GM18517 (cell line): ENCODE results near the gene ATF7.
"Not testable (repeated sequence)": the region's sequence is repeated elsewhere in the genome, so short reads cannot be mapped to it uniquely, and the experiment has no call there.

Experiments used
- ATAC-seq: cut with Tn5 transposase; IDR thresholded peaks from one replicate; pipeline ENCODE4 v1.9.1; 2021; ENCODE audit warnings: mild to moderate bottlenecking, moderate library complexity; ENCODE audit not compliant: unreplicated experiment

ATF7 gene

GRCh38 chr12:53631721-53632120 lies 5.5 kb upstream of the ATF7 start:
- ATAC-seq, result no peak

GRCh38 chr12:53627919-53628318 lies 1.7 kb upstream of the ATF7 start:
- no peak for ATAC-seq

- ATAC-seq, result peak; percentile 10
Observed at GRCh38 chr12:53626702-53627169, 554 bp upstream of the ATF7 start.

GRCh38 chr12:53625373-53625945 lies 723 bp downstream of the ATF7 start:
- no peak for ATAC-seq

GRCh38 chr12:53624956-53625355 lies 1.2 kb downstream of the ATF7 start:
- no peak for ATAC-seq

- ATAC-seq, result no peak
Observed at GRCh38 chr12:53624458-53624857, 1.7 kb downstream of the ATF7 start.

- ATAC-seq, result no peak
Observed at GRCh38 chr12:53623548-53624385, 2.4 kb downstream of the ATF7 start.

- no peak for ATAC-seq
Observed at GRCh38 chr12:53622724-53623123, 3.5 kb downstream of the ATF7 start.

GRCh38 chr12:53618275-53618674 lies 7.9 kb downstream of the ATF7 start:
- no peak for ATAC-seq

- ATAC-seq, result no peak
Observed at GRCh38 chr12:53617700-53618099, 8.5 kb downstream of the ATF7 start.

- ATAC-seq, result no peak
Observed at GRCh38 chr12:53616950-53617349, 9.2 kb downstream of the ATF7 start.

GRCh38 chr12:53613821-53614220 lies 12.4 kb downstream of the ATF7 start:
- ATAC-seq, result no peak

- no peak for ATAC-seq
Observed at GRCh38 chr12:53612978-53613377, 13.2 kb downstream of the ATF7 start.

- ATAC-seq, result no peak
Observed at GRCh38 chr12:53611304-53611703, 14.9 kb downstream of the ATF7 start.

- not testable (repeated sequence) for ATAC-seq
Observed at GRCh38 chr12:53606688-53607087, 19.5 kb downstream of the ATF7 start.

- no peak for ATAC-seq
Observed at GRCh38 chr12:53604581-53604980, 21.6 kb downstream of the ATF7 start.

- ATAC-seq, result no peak
Observed at GRCh38 chr12:53603804-53604203, 22.4 kb downstream of the ATF7 start.

- ATAC-seq, result no peak
Observed at GRCh38 chr12:53603196-53603595, 23.0 kb downstream of the ATF7 start.

- ATAC-seq, result no peak
Observed at GRCh38 chr12:53602176-53602864, 23.9 kb downstream of the ATF7 start.

GRCh38 chr12:53601296-53601847 lies 24.8 kb downstream of the ATF7 start:
- no peak for ATAC-seq

GRCh38 chr12:53600490-53601295 lies 25.5 kb downstream of the ATF7 start:
- ATAC-seq, result no peak
